GM12874 (cell line): ENCODE data around the gene SH3PXD2A.

Source experiments
- TF ChIP-seq, protein P1 (sequence below): IDR thresholded peaks from 2 replicates; pipeline ENCODE4 v1.5.1; 2011; ENCODE audit warnings: low read depth, mild to moderate bottlenecking, control low read depth, low read length, moderate library complexity; ENCODE audit not compliant: insufficient read depth

Gene SH3PXD2A

DNA sequence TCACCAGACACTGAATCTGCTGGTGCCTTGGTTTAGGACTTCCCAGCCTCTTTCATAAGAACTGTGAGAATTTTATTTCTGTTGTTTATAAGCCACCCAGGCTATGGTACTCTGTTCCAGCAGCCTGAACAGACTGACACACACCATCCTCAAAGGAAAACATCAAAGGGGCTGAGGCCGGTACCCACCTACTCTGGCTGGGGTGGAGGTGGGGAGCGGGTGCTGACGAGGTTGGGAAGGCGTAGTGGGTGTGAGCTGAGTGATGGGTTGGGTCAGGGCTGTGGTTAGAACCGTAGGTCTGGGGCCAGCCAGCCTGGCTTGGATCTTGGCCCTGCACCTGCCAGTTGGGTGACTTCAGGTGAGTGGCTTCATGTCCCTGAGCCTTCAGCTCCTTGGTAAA lies 136.3 kb downstream of the SH3PXD2A start:
- TF ChIP-seq, protein P1, sequence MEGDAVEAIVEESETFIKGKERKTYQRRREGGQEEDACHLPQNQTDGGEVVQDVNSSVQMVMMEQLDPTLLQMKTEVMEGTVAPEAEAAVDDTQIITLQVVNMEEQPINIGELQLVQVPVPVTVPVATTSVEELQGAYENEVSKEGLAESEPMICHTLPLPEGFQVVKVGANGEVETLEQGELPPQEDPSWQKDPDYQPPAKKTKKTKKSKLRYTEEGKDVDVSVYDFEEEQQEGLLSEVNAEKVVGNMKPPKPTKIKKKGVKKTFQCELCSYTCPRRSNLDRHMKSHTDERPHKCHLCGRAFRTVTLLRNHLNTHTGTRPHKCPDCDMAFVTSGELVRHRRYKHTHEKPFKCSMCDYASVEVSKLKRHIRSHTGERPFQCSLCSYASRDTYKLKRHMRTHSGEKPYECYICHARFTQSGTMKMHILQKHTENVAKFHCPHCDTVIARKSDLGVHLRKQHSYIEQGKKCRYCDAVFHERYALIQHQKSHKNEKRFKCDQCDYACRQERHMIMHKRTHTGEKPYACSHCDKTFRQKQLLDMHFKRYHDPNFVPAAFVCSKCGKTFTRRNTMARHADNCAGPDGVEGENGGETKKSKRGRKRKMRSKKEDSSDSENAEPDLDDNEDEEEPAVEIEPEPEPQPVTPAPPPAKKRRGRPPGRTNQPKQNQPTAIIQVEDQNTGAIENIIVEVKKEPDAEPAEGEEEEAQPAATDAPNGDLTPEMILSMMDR, result no peak

DNA sequence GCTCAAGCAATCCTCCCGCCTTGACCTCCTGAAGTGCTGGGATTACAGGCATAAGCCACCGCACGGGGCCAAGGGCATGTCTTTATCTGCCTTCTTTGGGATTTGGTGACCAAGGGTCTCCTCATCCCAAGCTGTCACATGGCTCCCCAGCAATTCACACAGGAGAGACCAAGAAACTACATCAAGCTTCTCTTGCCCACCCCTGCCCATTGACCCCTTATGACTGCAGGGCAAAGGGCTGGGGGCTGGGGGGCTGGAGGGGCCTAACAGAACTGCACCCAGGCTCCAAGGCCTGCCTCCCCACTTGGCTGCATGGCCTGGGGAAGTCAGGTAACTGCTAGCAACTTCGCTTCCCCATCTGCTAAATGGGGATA lies 137.1 kb downstream of the SH3PXD2A start:
- TF ChIP-seq, protein P1, result no peak

DNA sequence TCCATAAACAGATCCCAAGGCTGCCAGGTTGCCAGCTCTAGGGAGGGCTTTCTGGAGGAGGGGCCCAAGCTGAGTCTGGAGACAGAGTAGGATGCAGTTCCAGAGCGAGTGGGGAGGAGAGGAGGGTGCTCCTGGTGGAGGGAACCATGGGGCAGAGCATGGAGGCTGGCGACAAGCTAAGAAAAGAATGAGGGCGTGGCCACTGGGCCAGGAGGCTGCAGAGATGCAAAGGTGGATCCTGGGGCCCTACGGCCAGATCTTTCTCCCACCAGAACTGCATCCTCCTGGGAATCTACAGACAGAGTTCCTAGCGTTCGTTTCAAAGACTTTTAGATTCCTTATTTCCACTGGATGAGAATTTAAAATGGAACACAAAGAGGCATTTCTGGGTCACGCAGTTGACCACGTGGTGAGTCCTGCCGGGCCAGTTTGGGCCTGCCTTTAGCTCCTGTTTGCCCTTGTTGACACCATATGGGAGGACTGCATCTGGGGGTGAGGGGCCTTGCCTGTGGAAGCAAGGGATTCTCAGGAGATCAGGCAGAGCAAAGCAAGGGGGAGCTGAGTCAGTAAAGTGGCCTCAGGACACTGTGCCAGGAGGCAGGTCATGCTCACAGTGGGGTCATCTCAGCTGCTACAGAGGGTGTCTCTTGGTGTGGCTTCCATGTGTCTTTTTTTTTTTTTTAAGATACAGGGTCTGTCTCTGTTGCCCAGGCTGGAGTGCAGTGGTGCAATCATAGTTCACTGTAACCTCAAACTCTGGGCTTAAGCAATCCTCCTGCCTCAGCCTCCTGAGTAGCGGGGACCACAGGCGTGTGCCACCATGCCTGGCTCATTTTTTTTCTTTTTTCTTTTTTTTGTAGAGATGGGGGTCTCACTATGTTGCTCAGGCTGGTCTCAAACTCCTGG lies 137.8 kb downstream of the SH3PXD2A start:
- TF ChIP-seq, protein P1, result no peak

DNA sequence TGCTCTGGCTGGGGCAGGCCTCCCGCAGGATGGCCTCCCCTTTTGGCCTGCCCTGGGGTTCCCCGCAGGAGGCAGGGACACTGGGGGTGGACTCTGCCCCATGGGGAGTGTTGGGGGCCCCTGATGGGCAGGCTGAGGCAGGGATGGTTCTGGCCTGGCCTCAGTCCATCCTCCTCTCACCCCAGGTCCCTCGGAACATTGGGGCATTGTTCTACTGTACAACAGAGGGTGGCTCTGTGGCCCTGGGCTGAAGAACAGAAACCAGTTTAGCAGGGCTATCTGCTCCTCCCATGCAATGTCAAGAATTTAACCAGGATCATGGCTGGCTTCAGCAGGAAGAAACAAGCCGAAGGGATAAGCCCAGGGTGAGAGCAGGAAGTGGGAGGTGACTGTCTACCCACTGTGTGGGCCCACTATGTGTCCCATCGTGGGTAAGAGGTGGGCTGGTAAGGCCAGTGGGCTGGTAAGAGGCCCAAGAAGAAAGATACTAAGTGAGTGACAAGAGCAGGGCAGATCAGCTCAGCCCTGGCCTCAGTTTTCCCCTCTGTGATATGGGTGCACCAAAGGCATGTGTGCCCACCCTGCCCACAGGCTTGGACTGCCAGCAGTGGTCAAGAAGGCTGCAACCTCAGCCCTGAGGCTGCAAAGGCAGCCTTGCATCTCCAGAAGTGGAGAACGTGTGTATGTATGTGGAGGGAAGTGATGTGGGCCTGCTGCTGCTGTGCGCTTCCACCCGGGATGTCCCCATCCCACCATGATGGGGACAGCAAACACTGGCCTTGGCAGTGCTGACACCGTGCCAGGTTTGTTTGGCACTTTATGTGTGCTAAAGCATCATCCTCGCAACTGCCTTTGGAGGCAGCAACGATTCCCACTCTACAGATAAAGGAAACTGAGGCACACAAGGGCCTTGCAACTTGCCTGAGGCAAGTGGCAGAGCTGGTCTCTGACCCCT lies 138.9 kb downstream of the SH3PXD2A start:
- TF ChIP-seq, protein P1, result no peak

DNA sequence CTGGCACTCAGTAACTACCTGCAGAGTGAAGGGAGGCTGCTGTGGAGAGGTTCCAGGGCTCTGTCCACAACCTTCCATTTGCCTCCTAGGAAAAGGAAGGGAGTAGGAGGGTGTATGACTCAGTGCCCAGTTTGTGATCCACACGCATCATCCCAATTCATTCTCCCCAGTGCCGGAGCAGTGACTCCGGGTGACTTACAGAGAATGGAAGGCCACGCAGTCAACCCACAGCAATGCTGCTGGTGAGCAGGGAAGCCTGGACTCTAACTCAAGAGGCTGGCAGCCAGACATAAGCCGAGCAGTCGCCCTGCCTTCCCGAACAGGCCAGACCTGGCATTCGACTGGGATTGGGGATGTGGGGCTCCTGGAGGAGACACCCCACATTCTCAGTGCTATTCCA lies 139.9 kb downstream of the SH3PXD2A start:
- TF ChIP-seq, protein P1, result no peak

DNA sequence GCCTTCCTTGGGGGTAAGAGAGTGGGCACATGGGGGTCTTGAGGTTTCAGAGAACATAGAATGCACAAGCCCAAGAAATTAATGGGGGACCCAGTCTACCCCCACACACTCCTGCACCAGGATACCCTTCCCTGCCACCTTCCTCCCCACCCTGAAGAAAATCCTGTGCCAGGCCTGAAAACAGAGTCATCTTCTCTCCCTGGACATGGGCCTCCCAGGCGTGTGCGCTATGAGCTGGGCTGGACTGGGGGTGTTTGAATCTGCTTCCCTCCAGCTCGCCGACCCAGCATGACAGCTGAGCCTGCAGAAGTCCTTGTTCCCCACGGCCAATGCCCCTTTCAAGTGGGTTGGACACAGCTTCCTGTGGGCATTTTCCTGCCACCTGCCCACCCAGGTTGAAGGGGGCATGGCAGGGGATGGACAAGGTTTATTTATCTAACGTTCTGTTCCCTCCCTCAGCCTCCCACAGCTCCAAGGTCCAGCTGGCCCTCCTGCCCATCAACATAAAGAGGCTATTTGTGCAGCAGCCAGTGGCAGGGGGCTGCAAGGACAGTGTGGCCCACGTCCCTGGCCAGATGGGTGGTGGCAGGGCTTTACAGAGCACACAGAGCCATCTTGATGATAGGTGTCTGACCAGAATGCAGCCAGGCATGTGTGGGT lies 141.0 kb downstream of the SH3PXD2A start:
- TF ChIP-seq, protein P1, result no peak

DNA sequence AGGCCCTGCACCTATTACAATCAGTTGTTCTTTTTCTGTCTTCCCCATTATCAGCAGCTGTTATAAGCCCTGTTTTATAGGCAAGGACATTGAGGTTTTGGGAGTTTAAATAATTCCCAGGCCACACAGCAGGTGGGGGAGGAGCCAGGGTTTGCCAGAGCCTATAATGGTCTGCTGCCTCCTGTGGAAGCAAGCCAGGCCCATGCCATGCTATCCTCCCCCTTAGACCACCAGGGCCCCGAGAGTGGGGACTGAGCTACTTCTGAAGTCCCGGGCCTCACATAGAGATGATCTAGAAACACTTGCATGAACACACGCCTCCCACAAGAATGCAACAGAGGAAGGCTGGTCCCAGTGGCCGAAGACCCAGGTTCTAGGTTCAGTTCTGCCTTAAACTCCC lies 141.7 kb downstream of the SH3PXD2A start:
- TF ChIP-seq, protein P1, result no peak
